ENCODE measurements around the gene CPTP. TPM values are rescaled to one million over a fixed set of nuclear protein-coding genes. Genes with fewer than 3 reads are reported as not detected.

CPTP gene
- total RNA-seq, 2 donors from 2014 or later = 35.8 to 54.0 TPM

DNA sequence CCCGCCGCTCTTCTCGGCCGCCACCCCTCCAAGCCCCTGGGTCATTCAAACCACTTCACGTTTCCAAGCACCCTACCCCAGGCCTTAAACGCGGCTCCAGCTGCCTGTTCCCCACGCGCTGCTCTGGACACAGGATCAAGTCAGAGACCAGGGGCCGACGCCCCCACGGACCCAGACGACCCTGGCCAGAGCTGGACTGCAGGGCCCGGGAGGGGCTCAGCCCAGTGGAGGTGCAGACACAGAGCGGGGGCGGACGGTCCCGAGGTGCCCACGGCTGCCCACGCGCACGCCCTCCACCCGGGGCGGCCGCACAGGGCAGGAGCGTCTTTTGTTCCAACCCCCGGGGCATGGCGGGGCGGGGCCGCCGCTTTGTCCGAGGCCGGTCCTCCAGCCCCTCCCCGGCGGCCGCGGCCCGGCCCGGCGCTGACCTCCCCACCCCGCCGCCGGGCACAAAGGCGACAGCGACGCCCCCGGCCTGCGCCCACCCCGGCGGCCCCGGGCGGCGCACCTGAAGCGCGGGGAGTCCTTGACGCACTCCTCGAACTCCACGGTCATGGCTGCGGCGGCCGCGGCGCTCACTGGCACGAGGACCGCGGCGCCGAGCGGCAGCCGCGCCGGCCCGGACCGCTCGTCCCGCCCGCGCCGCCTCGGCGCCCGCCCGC, 17.2 kb upstream of the CPTP start:
- no peak for DNase-seq (ENCODE audit: low spot score)
- Histone ChIP-seq H3K27ac (peak overlapping the region; percentile 89 to 93), H3K4me3 (peak overlapping the region; percentile 79 to 97), H3K36me3 (peaks cover 0 to 12% of the 10 kb centered on the region in 2 donors), H3K9me3 (no peaks in the 10 kb centered on the region), H3K27me3 (replicated peaks; ENCODE audit: insufficient read depth) (no peaks in the 10 kb centered on the region), H3K4me1 (replicated peaks) (peaks cover 40% of the 10 kb centered on the region)
- TF ChIP-seq, protein P1, sequence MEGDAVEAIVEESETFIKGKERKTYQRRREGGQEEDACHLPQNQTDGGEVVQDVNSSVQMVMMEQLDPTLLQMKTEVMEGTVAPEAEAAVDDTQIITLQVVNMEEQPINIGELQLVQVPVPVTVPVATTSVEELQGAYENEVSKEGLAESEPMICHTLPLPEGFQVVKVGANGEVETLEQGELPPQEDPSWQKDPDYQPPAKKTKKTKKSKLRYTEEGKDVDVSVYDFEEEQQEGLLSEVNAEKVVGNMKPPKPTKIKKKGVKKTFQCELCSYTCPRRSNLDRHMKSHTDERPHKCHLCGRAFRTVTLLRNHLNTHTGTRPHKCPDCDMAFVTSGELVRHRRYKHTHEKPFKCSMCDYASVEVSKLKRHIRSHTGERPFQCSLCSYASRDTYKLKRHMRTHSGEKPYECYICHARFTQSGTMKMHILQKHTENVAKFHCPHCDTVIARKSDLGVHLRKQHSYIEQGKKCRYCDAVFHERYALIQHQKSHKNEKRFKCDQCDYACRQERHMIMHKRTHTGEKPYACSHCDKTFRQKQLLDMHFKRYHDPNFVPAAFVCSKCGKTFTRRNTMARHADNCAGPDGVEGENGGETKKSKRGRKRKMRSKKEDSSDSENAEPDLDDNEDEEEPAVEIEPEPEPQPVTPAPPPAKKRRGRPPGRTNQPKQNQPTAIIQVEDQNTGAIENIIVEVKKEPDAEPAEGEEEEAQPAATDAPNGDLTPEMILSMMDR (IDR thresholded peaks at IDR 0.05) = no peak
- TF ChIP-seq POLR2A (IDR thresholded peaks at IDR 0.05) (no peak), POLR2AphosphoS5 (IDR thresholded peaks at IDR 0.05) (no peak)
- intact Hi-C loops (cut with DNase I) = loop anchor here (5.0 kb wide), 1 partner anchor 40 kb away; the partner anchor contains the start of gene DVL1
- WGBS = 2% methylated on average over 36 of the region's 83 CpGs

- intact Hi-C loops (cut with DNase I) = loop anchor here (5.0 kb wide), 1 partner anchor 39 kb away; the partner anchor contains the start of gene DVL1
- WGBS = under 1% methylated on average over 81 of the region's 131 CpGs
- peak within 1 kb of the TSS; percentile 79 to 97 for H3K4me3 ChIP-seq
- peak within 1 kb of the TSS; percentile 89 to 93 for H3K27ac ChIP-seq
- H3K4me1 ChIP-seq (replicated peaks) = peaks cover 40% of the 10 kb centered on the region
- peak; percentile 75 for DNase-seq (ENCODE audit: low spot score)
- no peaks in the 10 kb centered on the region for H3K9me3 ChIP-seq
- no peaks in the 10 kb centered on the region for H3K27me3 ChIP-seq (replicated peaks; ENCODE audit: insufficient read depth)
- peaks cover 0 to 19% of the 10 kb centered on the region in 2 donors for H3K36me3 ChIP-seq
- TF ChIP-seq, protein P1 (IDR thresholded peaks at IDR 0.05) = peak in 2 of 4 experiments; percentile 42 to 44
- TF ChIP-seq POLR2AphosphoS5 (IDR thresholded peaks at IDR 0.05) = peak; percentile 48
- peak; percentile 34 for TF ChIP-seq POLR2A (IDR thresholded peaks at IDR 0.05)
Observed at GRCh38 chr1:1307923-1308755, 16.5 kb upstream of the CPTP start, which contains the start of the genes ACAP3 and PUSL1. Gene ACAP3, minus strand, starts transcription at chr1:1307930. Its CDS starts 115 bp downstream, at chr1:1307815. Gene PUSL1, plus strand, starts transcription at chr1:1308597. Its CDS starts 47 bp downstream, at chr1:1308644.

DNA sequence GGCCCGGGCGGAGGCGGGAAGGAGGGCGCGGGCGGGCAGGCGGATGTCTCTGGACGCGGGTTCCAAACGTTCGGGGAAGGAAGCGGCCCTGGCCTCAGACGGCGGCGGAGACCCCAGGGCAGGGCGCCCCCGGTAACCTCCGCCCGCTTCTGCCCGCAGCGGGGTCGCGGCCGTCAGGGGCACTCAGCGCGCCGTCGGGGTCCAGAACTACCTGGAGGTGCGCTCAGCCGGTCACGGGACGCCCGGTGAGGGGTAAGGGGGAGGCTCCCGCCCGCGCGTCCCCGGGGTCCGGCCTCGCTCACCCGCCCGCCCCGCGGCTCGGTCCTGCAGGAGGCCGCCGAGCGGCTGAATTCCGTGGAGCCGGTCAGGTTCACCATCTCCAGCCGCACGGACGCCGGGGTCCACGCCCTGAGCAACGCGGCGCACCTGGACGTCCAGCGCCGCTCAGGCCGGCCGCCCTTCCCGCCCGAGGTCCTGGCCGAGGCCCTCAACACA, 15.8 kb upstream of the CPTP start:
- WGBS = under 1% methylated on average over 45 of the region's 66 CpGs
- Histone ChIP-seq H3K4me3 (peak overlapping the region; percentile 79 to 97), H3K4me1 (replicated peaks) (peaks cover 40% of the 10 kb centered on the region), H3K36me3 (peaks cover 0 to 26% of the 10 kb centered on the region in 2 donors), H3K9me3 (no peaks in the 10 kb centered on the region), H3K27me3 (replicated peaks; ENCODE audit: insufficient read depth) (no peaks in the 10 kb centered on the region), H3K27ac (peak overlapping the region; percentile 89 to 93)
- no peak for TF ChIP-seq POLR2A (IDR thresholded peaks at IDR 0.05)
- TF ChIP-seq, protein P1 (IDR thresholded peaks at IDR 0.05) = no peak
- intact Hi-C loops (cut with DNase I) = loop anchor here (5.0 kb wide), 1 partner anchor 38 kb away; the partner anchor contains the start of gene DVL1
- no peak for DNase-seq (ENCODE audit: low spot score)

GRCh38 chr1:1309251-1310108, 15.1 kb upstream of the CPTP start:
- no peak for TF ChIP-seq POLR2AphosphoS5 (IDR thresholded peaks at IDR 0.05)
- no peak for TF ChIP-seq POLR2A (IDR thresholded peaks at IDR 0.05)
- TF ChIP-seq, protein P1 (IDR thresholded peaks at IDR 0.05) = no peak
- peaks cover 40% of the 10 kb centered on the region for H3K4me1 ChIP-seq (replicated peaks)
- H3K9me3 ChIP-seq = no peaks in the 10 kb centered on the region
- peak overlapping the region; percentile 89 to 93 for H3K27ac ChIP-seq
- intact Hi-C loops (cut with DNase I) = loop anchor here (5.0 kb wide), 1 partner anchor 38 kb away; the partner anchor contains the start of gene DVL1
- peak overlapping the region; percentile 79 to 97 for H3K4me3 ChIP-seq
- DNase-seq (ENCODE audit: low spot score) = peak; percentile 35
- peaks cover 0 to 33% of the 10 kb centered on the region in 2 donors for H3K36me3 ChIP-seq
- 25% methylated on average over 56 of the region's 57 CpGs for WGBS
- H3K27me3 ChIP-seq (replicated peaks; ENCODE audit: insufficient read depth) = no peaks in the 10 kb centered on the region

Data from prostate gland (tissue), 2 donors.